HEK293T (cell line): ENCODE data around the gene C2orf72.

Experiments
- ARNT ChIP-seq: fragments of 450-650 bp; IDR thresholded peaks from 2 replicates; pipeline ENCODE4 v1.6.1; 2017; ENCODE audit warnings: mild to moderate bottlenecking
- BHLHE40 ChIP-seq: fragments of 450-650 bp; IDR thresholded peaks from 2 replicates; pipeline ENCODE4 v1.6.1; 2016; ENCODE audit warnings: mild to moderate bottlenecking, moderate library complexity, borderline replicate concordance
- ELF4 ChIP-seq: fragments of 450-650 bp; IDR thresholded peaks from 2 replicates; pipeline ENCODE4 v1.6.1; 2017; ENCODE audit warnings: antibody characterized with exemption
- FOXA1 ChIP-seq: fragments of 450-650 bp; IDR thresholded peaks from 2 replicates; pipeline ENCODE4 v1.6.1; 2016; ENCODE audit warnings: mild to moderate bottlenecking
- FOXK2 ChIP-seq: fragments of 450-650 bp; IDR thresholded peaks from 2 replicates; pipeline ENCODE4 v1.6.1; 2016; ENCODE audit warnings: mild to moderate bottlenecking
- FOXM1 ChIP-seq: fragments of 450-650 bp; IDR thresholded peaks from 2 replicates; pipeline ENCODE4 v1.6.1; 2017; ENCODE audit warnings: mild to moderate bottlenecking, borderline replicate concordance
- HDGF ChIP-seq: fragments of 450-650 bp; IDR thresholded peaks from 2 replicates; pipeline ENCODE4 v1.6.1; 2017; ENCODE audit warnings: antibody characterized with exemption, borderline replicate concordance
- LEF1 ChIP-seq: fragments of 450-650 bp; IDR thresholded peaks from 2 replicates; pipeline ENCODE4 v1.6.1; 2017; ENCODE audit warnings: mild to moderate bottlenecking, borderline replicate concordance
- SP1 ChIP-seq: fragments of 450-650 bp; IDR thresholded peaks from 2 replicates; pipeline ENCODE4 v1.6.1; 2017
- SUZ12 ChIP-seq: fragments of 450-650 bp; IDR thresholded peaks from 2 replicates; pipeline ENCODE4 v1.6.1; 2016; ENCODE audit warnings: mild to moderate bottlenecking
- TARDBP ChIP-seq: fragments of 450-650 bp; IDR thresholded peaks from 2 replicates; pipeline ENCODE4 v1.6.1; 2016
- ZNF384 ChIP-seq: fragments of 450-650 bp; IDR thresholded peaks from 2 replicates; pipeline ENCODE4 v1.6.1; 2016
- TF ChIP-seq, protein P1 (sequence below): fragments of 450-650 bp; IDR thresholded peaks from 2 replicates; pipeline ENCODE4 v1.6.1; 2016

DNA sequence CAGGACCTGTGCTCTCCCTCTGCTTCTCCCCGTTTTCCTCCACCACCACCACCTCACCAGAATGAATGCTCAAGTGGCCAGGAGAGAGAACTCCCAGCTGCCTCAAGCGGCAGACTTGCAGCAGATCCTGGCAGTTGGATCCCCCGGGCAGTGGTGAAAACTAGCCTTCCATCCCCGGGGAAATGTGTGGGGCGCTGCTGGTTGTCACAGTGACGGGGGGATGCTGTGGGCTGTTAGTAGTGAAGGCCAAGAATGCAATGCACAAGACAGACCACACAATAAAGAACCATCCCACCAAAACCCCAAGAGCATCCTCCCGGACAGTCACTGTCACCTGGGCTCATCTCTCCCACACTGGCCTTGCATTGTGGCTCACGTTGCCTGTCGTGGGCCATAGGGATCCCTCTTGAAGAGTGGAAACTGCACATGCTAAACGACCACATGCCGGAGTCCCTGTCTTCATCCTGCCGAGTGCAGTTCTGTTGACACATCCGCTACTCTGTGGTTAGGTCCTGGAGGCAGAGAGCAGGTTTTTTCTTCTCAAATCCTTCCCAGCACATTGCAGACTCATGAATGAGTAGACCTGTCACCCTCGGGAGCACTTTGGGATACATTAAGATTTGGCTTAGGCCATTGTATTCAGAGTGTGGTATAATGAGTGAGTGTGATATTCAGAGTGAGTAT, 27.9 kb upstream of the C2orf72 start:
- TF ChIP-seq, protein P1, sequence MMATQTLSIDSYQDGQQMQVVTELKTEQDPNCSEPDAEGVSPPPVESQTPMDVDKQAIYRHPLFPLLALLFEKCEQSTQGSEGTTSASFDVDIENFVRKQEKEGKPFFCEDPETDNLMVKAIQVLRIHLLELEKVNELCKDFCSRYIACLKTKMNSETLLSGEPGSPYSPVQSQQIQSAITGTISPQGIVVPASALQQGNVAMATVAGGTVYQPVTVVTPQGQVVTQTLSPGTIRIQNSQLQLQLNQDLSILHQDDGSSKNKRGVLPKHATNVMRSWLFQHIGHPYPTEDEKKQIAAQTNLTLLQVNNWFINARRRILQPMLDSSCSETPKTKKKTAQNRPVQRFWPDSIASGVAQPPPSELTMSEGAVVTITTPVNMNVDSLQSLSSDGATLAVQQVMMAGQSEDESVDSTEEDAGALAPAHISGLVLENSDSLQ, result no peak
- TF ChIP-seq SP1 (no peak), BHLHE40 (no peak), FOXM1 (no peak), SUZ12 (no peak), TARDBP (no peak), FOXK2 (no peak), ELF4 (no peak), ARNT (no peak), HDGF (no peak), LEF1 (no peak), ZNF384 (no peak), FOXA1 (no peak)
